COR-L47 (cell line): ENCODE data around the gene SPIRE1.

Experiments used
- DNase-seq: peaks from one replicate; lab custom pipeline; 2025; lab: John Stamatoyannopoulos, UW

SPIRE1 gene

DNA sequence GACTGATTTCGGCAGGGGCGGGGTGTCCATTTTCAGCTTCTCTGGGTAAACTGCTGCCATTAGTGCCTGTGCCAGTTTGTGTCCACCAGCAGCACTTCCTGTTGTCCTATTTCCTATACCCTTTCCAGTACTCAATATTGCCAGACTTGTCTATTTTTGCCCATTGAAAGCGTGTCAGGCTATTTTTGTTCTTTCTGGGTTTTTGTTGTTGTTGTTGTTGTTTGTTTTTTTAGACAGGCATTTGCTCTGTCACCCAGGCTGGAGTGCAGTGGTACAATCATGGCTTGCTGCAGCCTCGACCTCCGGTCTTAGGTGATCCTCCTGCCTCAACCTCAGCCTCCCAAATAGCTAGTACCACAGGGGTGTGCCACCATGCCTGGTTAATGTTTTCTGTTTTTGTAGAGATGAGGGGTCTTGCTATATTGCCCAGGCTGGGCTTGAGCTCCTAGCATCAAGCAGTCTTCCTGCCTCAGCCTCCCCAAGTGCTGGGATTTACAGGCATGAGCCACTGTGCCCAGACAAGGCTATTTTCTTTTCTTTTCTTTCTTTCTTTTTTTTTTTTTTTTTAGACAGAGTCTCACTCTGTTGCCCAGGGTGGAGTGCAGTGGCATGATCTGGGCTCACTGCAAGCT lies 241.7 kb downstream of the SPIRE1 start:
- no peak for DNase-seq

DNA sequence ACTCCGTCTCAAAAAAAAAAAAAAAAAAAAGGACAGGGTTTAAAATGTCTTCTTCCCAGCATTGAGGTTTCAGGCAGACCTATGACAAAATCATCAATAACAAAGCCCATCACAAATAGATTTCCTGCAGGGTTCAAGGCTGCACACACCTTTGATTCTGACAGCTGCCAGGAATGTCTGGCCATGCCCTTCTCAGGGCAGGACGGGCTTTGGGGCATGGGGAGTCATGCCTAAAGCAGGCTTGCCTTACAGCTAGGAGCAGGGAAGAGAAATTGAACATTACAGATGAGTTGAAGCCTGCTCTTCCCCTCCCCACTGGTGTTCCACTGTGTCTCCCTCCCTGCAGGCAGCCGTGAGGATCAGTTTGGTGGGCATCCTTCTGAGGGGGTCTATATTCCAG lies 246.5 kb downstream of the SPIRE1 start:
- no peak for DNase-seq

DNA sequence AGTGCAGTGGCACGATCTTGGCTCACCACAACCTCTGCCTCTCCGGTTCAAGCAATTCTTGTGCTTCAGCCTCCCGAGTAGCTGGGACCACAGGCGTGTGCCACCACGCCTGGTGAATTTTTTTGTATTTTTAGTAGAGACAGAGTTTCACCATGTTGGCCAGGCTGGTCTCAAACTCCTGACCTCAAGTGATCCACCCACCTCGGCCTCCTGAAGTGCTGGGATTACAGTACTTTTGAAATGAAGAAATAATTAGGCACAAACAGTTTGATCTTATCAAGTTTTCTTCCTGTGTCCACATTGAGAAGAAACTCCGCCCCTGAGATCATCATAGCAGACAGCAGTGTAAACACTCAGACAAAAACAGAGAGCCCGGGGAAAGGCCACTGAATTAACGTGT lies 247.2 kb downstream of the SPIRE1 start:
- DNase-seq, result peak; percentile 20

DNA sequence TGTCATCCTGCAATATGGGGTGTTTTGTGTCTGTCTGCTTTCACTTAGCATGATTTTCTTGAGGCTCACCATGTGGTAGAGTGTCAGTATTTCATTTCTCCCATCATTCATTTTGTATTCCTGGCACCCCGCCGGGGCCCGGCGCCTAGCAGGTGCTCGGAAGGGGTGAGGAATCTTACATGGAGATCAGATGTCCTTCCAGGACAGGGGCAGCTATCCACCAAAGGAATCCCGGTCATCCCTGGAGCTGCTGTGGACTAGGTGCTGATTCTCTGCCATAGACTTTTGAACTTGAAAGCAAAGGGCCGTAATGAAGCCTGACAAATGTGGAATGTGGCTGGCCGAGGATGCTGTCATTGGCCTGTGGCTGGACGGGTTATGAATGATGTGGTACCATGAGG lies 247.8 kb downstream of the SPIRE1 start:
- no peak for DNase-seq

DNA sequence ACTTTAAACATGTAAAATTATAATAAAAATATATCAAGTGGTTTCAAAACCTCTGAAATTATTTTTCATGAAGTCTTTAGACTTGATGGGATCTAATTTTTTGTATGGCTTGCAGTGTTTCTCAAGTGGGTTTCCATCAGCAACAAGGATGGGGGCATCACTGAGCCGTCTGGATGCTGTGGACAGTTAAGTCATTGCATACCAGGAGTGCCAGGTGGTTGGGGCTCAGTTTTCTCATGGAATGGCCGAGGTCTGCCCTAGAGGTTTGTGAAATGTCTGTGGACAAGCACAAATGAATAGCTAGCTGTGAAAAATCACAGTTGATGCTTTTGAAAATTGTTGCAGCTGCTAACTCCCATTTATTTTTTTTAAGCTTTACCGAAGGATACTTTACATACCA lies 248.4 kb downstream of the SPIRE1 start:
- peak; percentile 17 for DNase-seq

DNA sequence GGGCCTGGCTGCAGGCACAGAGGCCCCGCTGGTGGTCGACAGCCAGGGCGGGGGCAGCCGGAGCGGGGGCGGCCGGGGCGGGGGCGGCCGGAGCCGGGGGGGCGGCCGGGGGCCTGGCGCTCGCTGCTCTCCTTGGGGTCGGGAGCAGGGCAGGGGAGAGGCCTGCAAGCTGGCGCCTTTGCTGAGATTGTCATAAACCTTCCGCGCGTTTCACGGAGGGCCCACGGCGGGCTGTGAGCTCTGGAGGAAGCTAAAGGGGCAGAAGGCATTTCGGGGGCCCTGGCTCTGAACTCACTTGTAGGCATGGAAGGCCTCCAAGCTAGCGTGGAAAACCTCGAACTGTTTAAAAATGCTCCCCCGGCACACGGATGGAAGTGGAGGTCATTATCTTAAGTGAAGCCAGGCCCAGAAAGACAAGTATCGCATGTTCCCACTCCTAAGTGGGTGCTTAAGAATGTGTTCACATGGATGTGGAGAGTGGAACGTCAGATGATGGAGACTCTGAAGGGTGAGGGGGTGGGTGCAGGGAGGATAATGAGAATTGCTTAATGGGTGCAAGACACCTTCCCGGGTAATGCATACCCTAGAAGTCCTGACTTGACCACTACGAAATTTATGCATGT lies 249.5 kb downstream of the SPIRE1 start:
- no peak for DNase-seq

DNA sequence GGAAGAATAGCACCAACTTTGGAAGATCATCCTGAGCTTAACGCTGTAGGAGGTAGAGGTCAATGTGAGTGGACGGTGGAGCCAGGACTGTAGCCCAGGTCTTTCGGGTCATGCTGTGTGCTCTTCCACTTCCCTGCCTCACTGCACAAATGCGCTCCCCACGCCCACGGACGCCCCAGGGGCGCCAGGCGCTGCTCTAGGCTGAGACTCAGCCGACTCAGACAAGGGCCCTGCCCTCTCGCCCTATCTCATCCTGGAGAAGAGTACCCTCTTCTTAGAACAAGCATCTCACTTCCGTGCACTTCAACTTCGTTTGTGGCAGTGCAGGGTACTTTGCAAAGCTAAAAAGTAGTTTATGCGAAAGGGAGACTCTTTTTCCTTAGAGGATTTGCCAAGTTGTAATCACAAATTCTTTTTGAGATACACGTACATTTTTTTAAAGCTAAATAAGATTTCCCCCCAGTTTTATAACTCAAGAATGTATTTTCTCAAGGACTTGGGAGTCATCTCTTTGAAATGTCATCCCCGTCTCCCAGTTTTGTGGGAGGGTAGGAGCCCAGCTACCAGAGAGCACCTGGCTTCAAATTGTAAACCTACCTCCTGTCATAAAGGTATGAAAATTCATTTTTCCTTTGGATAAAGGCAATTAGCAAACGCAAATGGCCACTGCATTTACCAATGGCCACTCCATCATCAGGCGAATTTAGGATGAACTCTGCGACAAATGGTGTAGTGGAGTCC lies 251.4 kb downstream of the SPIRE1 start:
- no peak for DNase-seq

DNA sequence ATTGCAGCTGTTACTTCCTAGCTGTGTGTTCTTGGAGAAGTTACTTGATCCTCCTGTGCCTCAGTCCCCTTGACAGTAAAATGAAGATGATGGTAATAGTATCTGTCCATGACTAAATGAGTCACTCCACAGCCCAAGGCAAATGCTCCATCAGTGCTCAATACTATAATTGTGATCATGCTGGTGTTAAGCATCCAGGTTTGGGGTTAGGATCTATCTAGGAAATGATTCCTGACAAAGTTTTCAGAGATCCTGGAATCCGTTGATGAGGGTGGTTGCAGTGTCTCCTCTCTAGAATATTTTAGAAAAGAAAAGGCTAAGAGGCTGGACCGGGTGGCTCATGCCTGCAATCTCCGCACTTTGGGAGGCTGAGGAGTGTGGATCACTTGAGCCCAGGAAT lies 252.8 kb downstream of the SPIRE1 start:
- DNase-seq, result no peak

DNA sequence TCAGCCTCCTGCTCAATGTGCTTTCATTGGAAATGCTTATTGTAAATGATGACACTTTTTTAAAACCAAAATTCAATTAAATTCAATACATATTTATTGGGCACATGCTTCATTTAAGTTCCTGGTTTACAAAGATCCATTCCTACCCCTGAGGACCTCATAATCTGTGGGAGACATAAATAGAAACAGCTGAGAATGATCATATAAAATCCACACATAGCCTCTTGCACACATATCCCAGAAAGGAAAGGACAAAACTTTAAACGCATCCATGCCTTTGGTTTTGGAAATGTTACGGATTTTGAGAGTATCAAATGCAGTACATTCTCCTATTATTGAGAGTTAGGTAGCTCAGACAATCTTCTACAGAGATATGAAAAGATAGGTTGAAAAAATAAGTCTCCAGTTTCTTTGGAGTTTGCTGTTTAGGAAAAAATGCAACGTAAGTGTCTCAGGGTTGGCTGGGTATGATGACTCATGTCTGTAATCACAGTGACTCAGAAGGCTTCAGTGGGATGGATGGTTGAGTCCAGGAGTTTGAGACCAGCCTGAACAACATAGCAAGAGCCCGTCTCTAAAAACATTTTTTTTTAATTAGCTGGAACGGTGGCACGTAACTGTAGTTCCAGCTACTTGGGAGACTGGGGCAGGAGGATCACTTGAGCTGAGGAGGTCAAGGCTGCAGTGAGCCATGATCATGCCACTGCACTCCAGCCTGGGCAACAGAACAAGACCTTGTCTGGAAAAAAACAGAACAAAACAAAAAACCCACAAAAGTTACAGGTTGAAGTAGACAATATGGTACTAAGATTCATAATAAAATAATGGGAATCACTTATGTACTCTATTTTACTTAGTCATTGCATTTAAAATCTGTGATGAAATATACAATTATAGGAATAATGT lies 254.1 kb downstream of the SPIRE1 start:
- no peak for DNase-seq

DNA sequence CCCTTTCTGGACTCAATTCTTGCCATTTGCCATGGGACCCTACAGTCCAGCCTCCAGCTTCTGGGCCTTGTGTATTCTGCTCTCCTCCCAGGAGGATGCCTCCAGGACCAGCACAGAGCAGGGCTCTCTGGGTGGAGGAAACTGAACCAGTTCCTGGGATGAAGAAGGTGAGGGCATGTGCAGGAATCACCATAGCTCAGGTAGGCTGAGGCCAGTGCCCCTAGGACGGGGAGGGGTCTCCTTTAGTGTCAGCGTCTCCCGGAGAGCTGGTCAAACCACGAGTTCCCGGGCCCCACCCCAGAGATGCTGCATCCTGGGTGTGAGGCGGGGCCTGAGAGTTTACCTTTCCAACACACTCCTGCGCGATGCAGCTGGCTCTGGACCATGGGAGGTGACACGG lies 256.0 kb downstream of the SPIRE1 start:
- peak; percentile 72 for DNase-seq

DNA sequence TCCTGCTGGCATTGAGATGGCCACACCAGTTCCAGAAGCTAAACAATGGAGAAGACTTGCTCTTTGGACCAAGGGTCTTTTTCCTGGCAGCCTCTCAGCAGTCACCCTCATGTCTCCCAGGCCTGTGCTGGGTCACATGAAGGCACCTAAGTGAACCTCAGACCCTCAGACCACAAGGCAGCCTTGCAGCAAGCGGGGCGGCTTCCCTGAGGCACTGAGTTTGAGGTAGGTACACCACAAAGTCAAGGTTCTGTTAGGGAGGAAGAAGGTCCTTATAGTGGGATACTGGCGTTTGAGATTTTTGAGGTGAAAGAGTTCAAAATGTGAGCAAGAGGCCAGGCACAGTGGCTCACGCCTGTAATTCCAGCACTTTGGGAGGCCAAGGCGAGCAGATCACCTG lies 258.7 kb downstream of the SPIRE1 start:
- no peak for DNase-seq

DNA sequence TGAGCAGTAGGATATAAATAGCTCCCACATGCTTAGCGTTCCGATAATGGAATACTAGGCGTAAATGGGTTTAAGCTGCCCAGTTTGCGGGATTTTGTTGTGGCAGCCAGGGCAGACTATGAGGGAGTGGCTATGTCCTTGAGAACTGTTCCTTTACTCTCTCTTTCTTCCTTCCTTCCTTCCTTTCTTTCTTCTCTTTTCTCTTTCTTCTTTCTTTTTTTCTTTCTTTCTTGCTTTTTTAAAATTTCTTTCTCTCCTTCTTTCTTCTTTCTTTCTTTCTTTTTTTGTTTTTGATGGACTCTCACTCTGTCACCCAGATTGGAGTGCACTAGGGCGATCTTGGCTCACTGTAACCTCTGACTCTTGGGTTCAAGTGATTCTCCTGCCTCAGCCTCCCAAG lies 259.3 kb downstream of the SPIRE1 start:
- no peak for DNase-seq

DNA sequence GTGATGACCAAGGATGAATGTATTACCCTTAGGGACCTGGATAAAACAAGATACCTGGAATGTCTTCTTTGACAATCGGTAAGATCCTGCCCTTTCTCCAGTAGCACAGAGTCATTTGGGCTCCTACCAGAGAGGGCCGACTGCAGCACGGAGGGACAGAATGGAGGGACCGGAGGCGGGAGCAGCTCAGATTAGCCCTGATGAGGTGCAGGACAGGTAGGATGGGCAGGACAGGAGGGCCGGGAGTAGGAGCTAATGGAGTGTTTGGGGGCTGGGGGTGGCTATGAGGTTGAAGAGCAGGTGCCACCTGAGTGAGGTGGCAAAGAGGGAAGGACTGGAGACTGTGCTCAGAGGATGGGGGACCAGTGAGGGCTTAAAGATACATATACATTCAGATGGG lies 260.1 kb downstream of the SPIRE1 start:
- DNase-seq, result no peak

DNA sequence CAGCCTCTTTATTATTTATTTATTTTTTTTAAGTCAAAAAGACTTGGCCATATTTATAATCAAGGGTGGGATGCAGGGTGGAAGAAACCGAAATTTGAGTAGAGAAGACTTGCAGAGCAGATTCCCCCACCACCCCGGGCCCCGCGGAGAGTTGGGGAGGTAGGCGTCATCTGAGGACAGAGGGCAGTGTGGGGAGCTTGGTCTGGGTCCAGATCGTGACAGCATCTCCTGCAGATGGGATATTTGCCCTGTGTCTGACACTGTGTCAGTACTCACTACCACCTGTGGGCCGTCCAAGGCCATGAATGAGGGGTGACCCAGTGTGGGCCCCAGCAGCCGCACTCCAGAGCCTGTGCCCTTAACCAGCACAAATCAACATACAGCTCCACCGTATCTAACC lies 260.7 kb downstream of the SPIRE1 start:
- DNase-seq, result no peak
